Aorta (tissue), 5 donors: Measurements from ENCODE around the gene UNC45A. TPM values are rescaled to one million over a fixed set of nuclear protein-coding genes. Genes with fewer than 3 reads are reported as not detected.
"Not testable (repeated sequence)": the region's sequence is repeated elsewhere in the genome, so short reads cannot be mapped to it uniquely, and the experiment has no call there.

Experiments used
- ATAC-seq: fragments of 200-7000 bp; cut with Tn5 transposase; one replicate; pipeline ENCODE4 v1.9.1; 2022; ENCODE audit warnings: moderate library complexity; ENCODE audit not compliant: low FRiP score
- DNase-seq, 2 donors: peaks; one replicate each; pipeline ENCODE4 v3.0.0-alpha.2; 2020
- H3K27ac ChIP-seq, 2 donors: one replicate each; pipeline ENCODE4 v1.5.1; 2013; ENCODE audit warnings: low read length in 2 of 2, mild to moderate bottlenecking in 2 of 2, moderate library complexity in 2 of 2, control low read depth in 1 of 2, inconsistent platforms in 1 of 2, low read depth in 1 of 2
- H3K27me3 ChIP-seq, 2 donors: one replicate each; pipeline ENCODE4 v1.6.1; 2013; ENCODE audit warnings: control low read depth in 1 of 2, low read length in 1 of 2, mild to moderate bottlenecking in 1 of 2, moderate library complexity in 1 of 2; ENCODE audit not compliant: insufficient read depth in 2 of 2, control insufficient read depth in 1 of 2
- H3K36me3 ChIP-seq, 2 donors: one replicate each; pipeline ENCODE4 v1.6.1; 2013; ENCODE audit warnings: control low read depth in 1 of 2, low read length in 1 of 2, mild to moderate bottlenecking in 1 of 2; ENCODE audit not compliant: insufficient read depth in 2 of 2, control insufficient read depth in 1 of 2
- H3K4me1 ChIP-seq, 2 donors: one replicate each; pipeline ENCODE4 v1.6.1; 2013; ENCODE audit warnings: low read length in 2 of 2, control low read depth in 1 of 2, mild to moderate bottlenecking in 1 of 2, moderate library complexity in 1 of 2; ENCODE audit not compliant: insufficient read depth in 2 of 2, control insufficient read depth in 1 of 2
- H3K4me3 ChIP-seq, 2 donors: one replicate each; pipeline ENCODE4 v1.5.1; 2013; ENCODE audit warnings: low read length in 2 of 2, control low read depth in 1 of 2, mild to moderate bottlenecking in 1 of 2
- H3K9me3 ChIP-seq: one replicate; pipeline ENCODE4 v1.6.1; 2013; ENCODE audit warnings: mild to moderate bottlenecking, low read length; ENCODE audit not compliant: control insufficient read depth
- WGBS, 2 donors: extraction: QIAGEN DNeasy Blood & Tissue Kit; methylation state at CpG; one replicate each; pipeline ENCODE4 v1.1.7; 2013; 5-methylcytosine and 5-hydroxymethylcytosine counted together
- intact Hi-C, 2 donors: fragments of 100-400 bp; cut with DNase I; formaldehyde crosslinking; loops; one replicate each; pipeline versions ENCODE4 v1.14.2 to v1.15.0; 2022
- polyA plus RNA-seq, 2 donors: library from polyadenylated mRNA; stranded (reverse); fragments of 200-250 nt; gene quantifications; one replicate each; pipeline ENCODE4 v1.2.3, GENCODE V29; 2013
- total RNA-seq, 2 donors: library from RNA; stranded (reverse); fragmentation: NEBNext Ultra II Directional; extraction: Animal tissue kit (Norgen Biotek cat#: 25700); gene quantifications; one replicate each; pipeline ENCODE4 v1.2.1, GENCODE V29; 2021
- donor health status: healthy with polysubstance abuse.
- donor health status: Bipolar disorder and iron deficiency.
- donor health status: DM: no; HTN: no; CAD: no.
- donor health status: DM: no; HTN: no; CAD: no.
- donor health status: DM: yes; HTN: yes; CAD: no.

Gene UNC45A
- total and polyA plus RNA-seq, 4 donors: 34.6 to 96.7 (median 77.8) TPM

DNA sequence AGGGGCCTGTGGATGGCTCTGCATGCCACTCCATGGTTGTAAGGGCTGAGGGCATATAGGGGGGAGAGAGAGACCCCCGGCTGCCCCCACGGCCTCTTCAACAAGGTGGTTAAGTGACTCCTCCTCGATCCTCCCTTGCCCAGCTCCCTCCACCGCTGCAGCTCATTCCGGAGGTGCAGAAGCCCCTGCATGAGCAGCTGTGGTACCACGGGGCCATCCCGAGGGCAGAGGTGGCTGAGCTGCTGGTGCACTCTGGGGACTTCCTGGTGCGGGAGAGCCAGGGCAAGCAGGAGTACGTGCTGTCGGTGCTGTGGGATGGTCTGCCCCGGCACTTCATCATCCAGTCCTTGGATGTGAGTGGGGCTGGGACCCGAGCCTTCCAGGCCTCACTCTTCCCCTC lies 44.2 kb upstream of the UNC45A start:
- 76 to 88% methylated on average over 12 of the region's 12 CpGs for WGBS, 2 donors
- Histone ChIP-seq H3K36me3 (peaks cover 0 to 7% of the 10 kb centered on the region in 2 donors), H3K9me3 (no peaks in the 10 kb centered on the region), H3K4me3 (no peak overlapping the region), H3K27ac (no peak overlapping the region), H3K4me1 (no peaks in the 10 kb centered on the region), H3K27me3 (no peaks in the 10 kb centered on the region)
- ATAC-seq: no peak
- no peak for DNase-seq
- intact Hi-C loops: no loop called here

DNA sequence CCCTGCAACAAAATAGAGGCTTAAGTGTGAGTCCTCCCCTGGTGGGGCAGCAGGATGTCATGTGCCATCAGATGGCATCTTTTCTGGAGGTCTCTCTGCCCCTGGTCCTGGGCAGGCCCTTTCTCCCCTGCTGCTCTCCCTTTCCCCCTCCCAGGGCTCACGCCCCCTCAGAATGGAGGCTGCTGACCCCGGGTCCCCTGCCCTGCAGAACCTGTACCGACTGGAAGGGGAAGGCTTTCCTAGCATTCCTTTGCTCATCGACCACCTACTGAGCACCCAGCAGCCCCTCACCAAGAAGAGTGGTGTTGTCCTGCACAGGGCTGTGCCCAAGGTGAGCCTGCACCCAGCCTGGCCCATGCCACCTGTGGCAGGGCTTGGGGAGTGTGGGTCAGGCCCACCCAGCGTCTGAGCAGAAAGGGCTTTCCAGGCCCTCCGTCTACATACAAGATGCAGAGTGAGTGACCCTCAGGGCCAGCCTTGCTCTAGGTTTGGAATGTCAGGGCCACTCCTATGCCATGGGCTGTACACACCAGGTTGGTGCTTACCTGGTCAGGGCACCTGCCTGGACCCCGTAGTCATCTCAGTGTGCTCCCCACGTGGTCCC lies 43.6 kb upstream of the UNC45A start:
- Histone ChIP-seq H3K27me3 (no peaks in the 10 kb centered on the region), H3K36me3 (peaks cover 0 to 7% of the 10 kb centered on the region in 2 donors), H3K27ac (no peak overlapping the region), H3K4me1 (no peaks in the 10 kb centered on the region), H3K4me3 (no peak overlapping the region), H3K9me3 (no peaks in the 10 kb centered on the region)
- ATAC-seq (no peak), DNase-seq (no peak)
- intact Hi-C loops: no loop called here
- 89 to 91% methylated on average over 8 of the region's 8 CpGs for WGBS, 2 donors

DNA sequence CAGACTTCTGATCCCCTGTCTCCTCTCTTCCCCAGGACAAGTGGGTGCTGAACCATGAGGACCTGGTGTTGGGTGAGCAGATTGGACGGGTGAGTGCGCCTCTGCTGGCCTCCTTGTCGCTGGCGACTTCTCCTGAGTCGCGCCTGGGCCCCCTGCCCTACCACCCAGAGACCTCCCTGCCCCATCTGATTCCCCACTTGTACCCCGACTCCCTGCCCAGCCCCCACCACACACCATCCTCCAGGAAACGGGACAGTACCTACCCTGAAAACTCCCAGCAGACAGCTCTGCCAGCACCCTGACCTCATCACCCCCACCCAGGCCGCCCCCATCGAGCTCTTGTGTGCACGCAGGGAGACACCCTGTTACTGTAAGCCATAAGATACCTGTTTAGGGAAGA lies 43.1 kb upstream of the UNC45A start:
- ATAC-seq: no peak
- Histone ChIP-seq H3K36me3 (peaks cover 0 to 7% of the 10 kb centered on the region in 2 donors), H3K4me3 (no peak overlapping the region), H3K27me3 (no peaks in the 10 kb centered on the region), H3K4me1 (no peaks in the 10 kb centered on the region), H3K27ac (no peak overlapping the region), H3K9me3 (no peaks in the 10 kb centered on the region)
- DNase-seq: no peak
- intact Hi-C loops: no loop called here
- 91 to 92% methylated on average over 11 of the region's 11 CpGs for WGBS, 2 donors

DNA sequence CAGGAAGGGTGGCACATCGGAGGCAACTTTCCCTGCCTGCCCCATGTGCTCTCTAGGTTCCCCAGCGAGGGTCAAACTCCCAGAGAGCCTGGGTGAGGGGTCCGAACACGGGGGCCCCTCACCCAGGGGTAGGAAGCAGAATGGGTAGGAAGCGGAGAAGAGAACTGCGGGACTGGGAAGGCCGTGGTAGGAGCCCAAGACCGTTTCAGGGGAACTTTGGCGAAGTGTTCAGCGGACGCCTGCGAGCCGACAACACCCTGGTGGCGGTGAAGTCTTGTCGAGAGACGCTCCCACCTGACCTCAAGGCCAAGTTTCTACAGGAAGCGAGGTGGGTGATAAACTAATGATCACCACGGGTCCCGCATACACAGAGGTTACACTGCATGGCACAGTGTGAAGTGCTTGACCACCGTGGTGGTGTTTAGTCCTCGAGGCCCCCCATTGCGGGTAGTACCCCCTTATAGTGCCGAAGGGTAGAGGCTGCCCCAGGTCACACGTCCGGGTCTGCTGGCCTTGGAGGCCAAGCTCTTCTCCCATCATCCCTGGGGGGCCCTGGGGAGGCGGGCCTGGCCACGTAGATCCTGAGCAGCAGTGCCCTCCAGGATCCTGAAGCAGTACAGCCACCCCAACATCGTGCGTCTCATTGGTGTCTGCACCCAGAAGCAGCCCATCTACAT lies 42.4 kb upstream of the UNC45A start:
- ATAC-seq: no peak
- no peaks in the 10 kb centered on the region for H3K4me1 ChIP-seq
- 95 to 96% methylated on average over 29 of the region's 29 CpGs for WGBS, 2 donors
- no peak for DNase-seq
- H3K4me3 ChIP-seq: no peak overlapping the region
- no peak overlapping the region for H3K27ac ChIP-seq
- H3K27me3 ChIP-seq: no peaks in the 10 kb centered on the region
- peaks cover 0 to 7% of the 10 kb centered on the region in 2 donors for H3K36me3 ChIP-seq
- H3K9me3 ChIP-seq: no peaks in the 10 kb centered on the region
- intact Hi-C loops: no loop called here

DNA sequence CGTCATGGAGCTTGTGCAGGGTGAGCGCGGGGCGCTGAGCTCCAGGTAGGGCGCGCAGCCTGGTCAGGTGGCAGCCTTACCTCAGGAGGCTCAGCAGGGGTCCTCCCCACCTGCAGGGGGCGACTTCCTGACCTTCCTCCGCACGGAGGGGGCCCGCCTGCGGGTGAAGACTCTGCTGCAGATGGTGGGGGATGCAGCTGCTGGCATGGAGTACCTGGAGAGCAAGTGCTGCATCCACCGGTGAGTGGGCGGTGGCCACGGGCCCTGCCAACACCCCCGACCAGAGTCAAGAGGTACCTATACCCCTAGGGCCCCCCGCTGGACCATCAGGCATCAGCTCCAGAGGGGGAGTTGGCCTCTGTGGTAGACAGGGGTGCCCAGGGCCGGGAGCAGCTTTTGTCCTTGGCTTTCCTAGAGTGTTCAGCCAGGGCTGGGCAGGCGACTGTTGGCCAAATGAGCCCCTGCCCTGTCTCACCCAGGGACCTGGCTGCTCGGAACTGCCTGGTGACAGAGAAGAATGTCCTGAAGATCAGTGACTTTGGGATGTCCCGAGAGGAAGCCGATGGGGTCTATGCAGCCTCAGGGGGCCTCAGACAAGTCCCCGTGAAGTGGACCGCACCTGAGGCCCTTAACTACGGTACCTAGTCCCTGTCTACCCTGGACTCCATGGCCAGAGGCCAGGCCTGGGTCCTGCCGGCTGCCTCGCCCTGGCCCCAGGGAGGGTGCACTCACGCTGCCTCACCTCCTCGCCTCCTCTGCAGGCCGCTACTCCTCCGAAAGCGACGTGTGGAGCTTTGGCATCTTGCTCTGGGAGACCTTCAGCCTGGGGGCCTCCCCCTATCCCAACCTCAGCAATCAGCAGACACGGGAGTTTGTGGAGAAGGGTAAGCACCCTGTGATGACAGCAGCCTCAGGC lies 41.7 kb upstream of the UNC45A start:
- H3K36me3 ChIP-seq: peaks cover 0 to 7% of the 10 kb centered on the region in 2 donors
- no peaks in the 10 kb centered on the region for H3K27me3 ChIP-seq
- DNase-seq (no peak), ATAC-seq (peak; percentile 13)
- no peak overlapping the region for H3K4me3 ChIP-seq
- no peak overlapping the region for H3K27ac ChIP-seq
- H3K9me3 ChIP-seq: no peaks in the 10 kb centered on the region
- intact Hi-C loops: no loop called here
- WGBS, 2 donors: 93 to 94% methylated on average over 33 of the region's 33 CpGs
- no peaks in the 10 kb centered on the region for H3K4me1 ChIP-seq

DNA sequence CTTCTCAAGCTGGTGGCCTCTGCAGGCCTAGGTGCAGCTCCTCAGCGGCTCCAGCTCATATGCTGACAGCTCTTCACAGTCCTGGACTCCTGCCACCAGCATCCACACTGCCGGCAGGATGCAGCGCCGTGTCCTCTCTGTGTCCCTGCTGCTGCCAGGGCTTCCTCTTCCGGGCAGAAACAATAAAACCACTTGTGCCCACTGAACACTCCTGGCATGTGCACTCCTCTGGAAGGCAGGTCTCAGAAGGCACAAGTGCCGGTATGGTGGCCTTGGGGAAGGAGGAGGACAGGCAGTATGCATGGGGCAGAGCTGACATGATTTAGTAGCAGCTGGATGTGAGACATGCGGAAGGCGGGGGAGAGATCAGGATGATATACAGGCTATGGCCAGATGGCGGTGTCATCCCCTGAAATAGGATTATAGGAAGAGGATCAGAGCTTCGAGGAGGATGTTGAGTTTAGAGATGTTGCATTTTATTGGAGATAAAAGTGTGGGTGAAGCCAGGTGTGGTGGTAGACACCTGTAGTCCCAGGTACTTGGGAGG lies 39.4 kb upstream of the UNC45A start:
- no peak overlapping the region for H3K27ac ChIP-seq
- intact Hi-C loops: no loop called here
- H3K27me3 ChIP-seq: no peaks in the 10 kb centered on the region
- no peak for DNase-seq
- WGBS, 2 donors: 86 to 87% methylated on average over 10 of the region's 10 CpGs
- H3K4me1 ChIP-seq: no peaks in the 10 kb centered on the region
- H3K4me3 ChIP-seq: no peak overlapping the region
- H3K9me3 ChIP-seq: no peaks in the 10 kb centered on the region
- ATAC-seq: no peak
- peaks cover 0 to 7% of the 10 kb centered on the region in 2 donors for H3K36me3 ChIP-seq

DNA sequence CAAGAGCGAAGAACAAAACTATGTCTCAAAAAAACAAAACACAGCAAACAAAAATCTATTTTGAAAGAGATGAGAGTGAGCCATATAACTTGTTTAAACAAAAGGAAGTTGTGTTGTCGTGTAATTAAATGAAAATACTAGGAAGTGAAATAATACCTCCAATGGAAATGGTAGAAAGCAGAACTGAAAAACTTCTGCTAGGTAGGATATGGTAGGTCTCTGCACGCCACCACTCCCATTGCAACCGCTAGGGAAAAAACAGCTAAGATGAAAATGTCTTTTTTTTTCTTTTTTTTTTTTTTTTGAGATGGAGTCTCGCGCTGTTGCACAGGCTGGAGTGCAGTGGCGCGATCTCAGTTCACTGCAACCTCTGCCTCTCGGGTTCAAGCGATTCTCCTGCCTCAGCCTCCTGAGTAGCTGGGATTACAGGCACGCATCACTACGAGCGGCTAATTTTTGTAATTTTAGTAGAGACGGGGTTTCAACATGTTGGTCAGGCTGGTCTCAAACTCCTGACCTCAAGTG lies 37.9 kb upstream of the UNC45A start:
- 95 to 97% methylated on average over 14 of the region's 14 CpGs for WGBS, 2 donors
- H3K27ac ChIP-seq, H3K9me3 ChIP-seq, H3K4me1 ChIP-seq, H3K4me3 ChIP-seq, ATAC-seq, DNase-seq, H3K36me3 ChIP-seq, H3K27me3 ChIP-seq, intact Hi-C loops: not testable (repeated sequence)

DNA sequence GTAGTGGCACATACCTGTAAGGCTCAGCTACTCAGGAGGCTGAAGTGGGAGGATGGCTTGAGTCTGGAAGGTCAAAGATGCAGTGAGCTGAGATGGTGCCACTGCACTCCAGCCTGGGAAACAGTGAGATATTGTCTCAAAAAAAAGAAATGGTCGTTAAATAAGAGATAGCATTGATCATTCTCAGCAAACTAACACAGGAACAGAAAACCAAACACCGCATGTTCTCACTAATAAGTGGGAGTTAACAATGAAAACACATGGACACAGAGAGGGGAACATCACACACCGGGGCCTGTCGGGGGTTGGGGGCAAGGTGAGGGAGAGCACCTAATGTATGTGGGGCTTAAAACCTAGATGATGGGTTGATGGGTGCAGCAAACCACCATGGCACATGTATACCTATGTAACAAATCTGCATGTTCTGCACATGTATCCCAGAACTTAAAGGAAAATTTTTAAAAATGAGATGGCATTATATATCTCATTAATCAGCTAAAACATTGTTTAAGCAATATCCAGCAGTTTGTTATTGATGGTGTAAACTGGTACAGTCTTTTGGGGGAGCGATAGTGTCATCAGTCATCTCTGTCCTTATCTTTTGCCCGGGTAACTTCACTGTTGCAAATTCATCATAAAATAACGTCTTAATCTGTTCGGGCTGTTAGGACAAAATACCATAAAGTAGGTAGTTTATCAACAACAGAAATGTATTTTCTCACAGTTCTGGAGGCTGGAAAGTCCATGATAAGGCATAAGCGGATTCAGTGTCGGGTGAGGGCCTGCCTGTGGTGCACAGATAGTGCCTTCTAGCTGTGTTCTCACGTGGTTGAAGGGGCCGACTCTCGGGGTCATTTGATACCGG lies 33.7 kb upstream of the UNC45A start:
- Histone ChIP-seq H3K36me3 (peaks cover 0 to 2% of the 10 kb centered on the region in 2 donors), H3K27me3 (no peaks in the 10 kb centered on the region), H3K4me1 (no peaks in the 10 kb centered on the region), H3K4me3 (no peak overlapping the region), H3K9me3 (no peaks in the 10 kb centered on the region), H3K27ac (peak overlapping the region in 1 of 2 donors; percentile 62)
- 54 to 57% methylated on average over 14 of the region's 14 CpGs for WGBS, 2 donors
- no peak for DNase-seq
- intact Hi-C loops: loop anchor here in 1 of 2 donors (2.0 kb wide), 1 partner anchor 29 kb away; no protein-coding TSS in a partner anchor
- ATAC-seq: no peak
